ENCODE results near the gene TLX3.

The TLX3 gene

DNA sequence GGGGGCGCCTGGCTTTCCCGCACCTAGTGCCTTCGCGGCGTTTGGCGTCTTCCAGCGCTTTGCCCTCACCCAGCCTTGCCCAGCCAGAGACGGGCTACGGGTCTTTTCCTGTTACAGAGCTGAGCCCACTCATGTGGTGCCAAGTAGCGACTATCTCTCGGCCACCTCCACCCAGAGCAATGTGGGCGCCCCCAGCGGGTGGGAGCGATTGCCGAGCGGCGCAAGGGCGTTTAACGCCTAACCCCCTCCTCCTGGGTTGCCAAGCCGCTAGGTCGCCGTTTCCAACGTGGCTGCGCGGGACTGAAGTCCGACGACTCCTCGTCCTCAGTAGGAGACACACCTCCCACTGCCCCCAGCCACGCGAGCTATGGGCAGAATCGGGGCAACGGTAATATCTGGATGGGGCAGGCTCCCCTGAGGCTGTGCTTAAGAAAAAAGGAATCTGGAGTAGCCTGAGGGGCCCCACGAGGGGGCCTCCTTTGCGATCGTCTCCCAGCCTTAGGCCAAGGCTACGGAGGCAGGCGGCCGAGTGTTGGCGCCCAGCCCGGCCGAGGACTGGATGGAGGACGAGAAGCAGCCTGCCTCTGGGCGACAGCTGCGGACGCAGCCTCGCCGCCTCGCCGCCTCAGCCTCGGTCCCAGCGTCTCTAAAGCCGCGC is 5.8 kb downstream of the TLX3 start:
- DNase-seq (ENCODE audit: low spot score) = no peak
- TF ChIP-seq, protein P1, sequence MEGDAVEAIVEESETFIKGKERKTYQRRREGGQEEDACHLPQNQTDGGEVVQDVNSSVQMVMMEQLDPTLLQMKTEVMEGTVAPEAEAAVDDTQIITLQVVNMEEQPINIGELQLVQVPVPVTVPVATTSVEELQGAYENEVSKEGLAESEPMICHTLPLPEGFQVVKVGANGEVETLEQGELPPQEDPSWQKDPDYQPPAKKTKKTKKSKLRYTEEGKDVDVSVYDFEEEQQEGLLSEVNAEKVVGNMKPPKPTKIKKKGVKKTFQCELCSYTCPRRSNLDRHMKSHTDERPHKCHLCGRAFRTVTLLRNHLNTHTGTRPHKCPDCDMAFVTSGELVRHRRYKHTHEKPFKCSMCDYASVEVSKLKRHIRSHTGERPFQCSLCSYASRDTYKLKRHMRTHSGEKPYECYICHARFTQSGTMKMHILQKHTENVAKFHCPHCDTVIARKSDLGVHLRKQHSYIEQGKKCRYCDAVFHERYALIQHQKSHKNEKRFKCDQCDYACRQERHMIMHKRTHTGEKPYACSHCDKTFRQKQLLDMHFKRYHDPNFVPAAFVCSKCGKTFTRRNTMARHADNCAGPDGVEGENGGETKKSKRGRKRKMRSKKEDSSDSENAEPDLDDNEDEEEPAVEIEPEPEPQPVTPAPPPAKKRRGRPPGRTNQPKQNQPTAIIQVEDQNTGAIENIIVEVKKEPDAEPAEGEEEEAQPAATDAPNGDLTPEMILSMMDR (IDR thresholded peaks at IDR 0.05; ENCODE audit: extremely low read depth, insufficient read depth, missing control alignments) = no peak
- in situ Hi-C loops (cut with MboI; ENCODE audit: low pct_unique_long_range_greater_than_20kb, low sequenced_read_pairs, unreplicated experiment) = loop anchor here (25.0 kb wide), 1 partner anchor 1922 kb away; the partner anchor contains the start of gene NKX2-5

DNA sequence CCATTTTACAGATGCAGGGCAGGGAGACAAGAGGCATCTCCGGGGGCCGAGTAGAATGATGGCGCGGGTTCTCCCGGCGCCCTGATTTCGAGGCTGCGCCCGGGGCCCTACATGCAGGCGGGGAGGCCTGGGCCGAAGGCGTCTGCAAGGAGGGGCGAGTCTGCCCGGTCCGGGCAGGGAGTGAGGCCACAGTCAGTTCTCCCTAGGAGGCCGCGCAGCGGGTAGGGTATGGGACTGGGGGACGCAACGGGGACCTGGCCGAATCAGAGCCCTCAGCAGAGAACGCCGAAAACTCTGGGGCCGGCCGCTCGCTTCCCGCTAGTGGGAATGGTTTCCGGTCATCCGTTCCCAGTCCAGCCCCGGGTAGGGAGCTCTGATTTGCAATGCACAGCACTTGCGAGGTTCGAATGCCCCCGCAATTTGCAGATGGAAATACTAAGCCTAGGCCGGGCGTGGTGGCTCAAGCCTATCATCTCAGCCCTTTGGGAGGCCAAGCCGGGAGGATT is 6.4 kb downstream of the TLX3 start:
- in situ Hi-C loops (cut with MboI; ENCODE audit: low pct_unique_long_range_greater_than_20kb, low sequenced_read_pairs, unreplicated experiment) = loop anchor here (25.0 kb wide), 1 partner anchor 1922 kb away; the partner anchor contains the start of gene NKX2-5
- DNase-seq (ENCODE audit: low spot score) = no peak
- TF ChIP-seq, protein P1 (IDR thresholded peaks at IDR 0.05; ENCODE audit: extremely low read depth, insufficient read depth, missing control alignments) = no peak

DNA sequence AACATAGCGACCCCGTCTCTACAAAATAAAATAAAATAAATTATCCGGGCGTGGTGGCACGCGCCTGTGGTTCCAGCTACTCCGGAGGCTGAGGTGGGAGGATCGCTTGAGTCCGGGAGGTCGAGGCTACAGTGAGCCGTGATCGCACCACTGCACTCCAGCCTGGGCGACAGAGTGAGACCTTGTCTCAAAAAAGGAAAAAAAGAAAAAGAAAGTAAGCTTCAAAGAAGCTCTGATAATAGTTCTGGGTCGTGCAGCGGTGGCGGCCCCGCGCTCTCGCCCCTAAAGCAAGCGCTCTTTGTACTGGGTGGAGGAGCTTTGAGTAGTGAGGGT is 6.8 kb downstream of the TLX3 start:
- TF ChIP-seq, protein P1 (IDR thresholded peaks at IDR 0.05; ENCODE audit: extremely low read depth, insufficient read depth, missing control alignments) = no peak
- in situ Hi-C loops (cut with MboI; ENCODE audit: low pct_unique_long_range_greater_than_20kb, low sequenced_read_pairs, unreplicated experiment) = loop anchor here (25.0 kb wide), 1 partner anchor 1921 kb away; the partner anchor contains the start of gene NKX2-5
- no peak for DNase-seq (ENCODE audit: low spot score)

DNA sequence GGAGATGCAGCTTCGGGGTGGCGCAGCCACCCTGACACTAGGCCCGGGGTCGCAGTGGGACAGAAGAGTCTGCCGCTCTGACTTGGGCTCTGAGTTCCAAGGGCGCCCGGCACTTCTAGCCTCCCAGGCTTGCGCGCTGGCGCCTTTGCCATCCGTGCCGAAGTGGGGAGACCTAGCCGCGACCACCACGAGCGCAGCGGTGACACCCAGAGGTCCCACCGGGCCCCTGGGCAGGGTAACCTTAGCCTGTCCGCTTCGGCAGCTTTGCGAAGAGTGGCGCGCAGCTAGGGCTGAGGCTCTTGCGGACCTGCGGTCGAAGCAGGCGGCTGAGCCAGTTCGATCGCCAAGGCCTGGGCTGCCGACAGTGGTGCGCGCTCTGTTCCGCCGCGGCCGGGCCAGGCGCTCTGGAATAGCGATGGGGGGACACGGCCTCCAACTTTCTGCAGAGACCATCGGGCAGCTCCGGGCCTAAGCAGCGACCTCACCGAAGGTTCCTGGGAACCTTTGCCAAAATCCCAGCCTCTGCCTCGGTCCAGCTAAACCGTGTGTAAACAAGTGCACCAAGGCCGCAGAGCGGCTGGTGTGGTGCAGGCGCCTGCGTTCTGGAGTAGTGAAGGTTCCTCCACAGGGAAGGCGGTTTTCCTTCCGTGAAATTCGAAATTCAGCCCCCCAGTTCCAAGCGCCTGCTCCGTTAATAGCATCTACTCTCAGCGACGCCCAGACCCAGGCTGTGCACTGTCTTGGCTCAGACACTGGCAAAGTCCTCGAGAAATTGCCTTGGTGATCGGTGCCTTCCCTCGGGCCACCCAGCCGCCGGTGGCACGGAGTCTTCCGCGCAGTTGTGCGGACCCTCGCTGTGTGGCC is 7.4 kb downstream of the TLX3 start:
- in situ Hi-C loops (cut with MboI; ENCODE audit: low pct_unique_long_range_greater_than_20kb, low sequenced_read_pairs, unreplicated experiment) = loop anchor here (25.0 kb wide), 1 partner anchor 1921 kb away; the partner anchor contains the start of gene NKX2-5
- TF ChIP-seq, protein P1 (IDR thresholded peaks at IDR 0.05; ENCODE audit: extremely low read depth, insufficient read depth, missing control alignments) = no peak
- DNase-seq (ENCODE audit: low spot score) = no peak

DNA sequence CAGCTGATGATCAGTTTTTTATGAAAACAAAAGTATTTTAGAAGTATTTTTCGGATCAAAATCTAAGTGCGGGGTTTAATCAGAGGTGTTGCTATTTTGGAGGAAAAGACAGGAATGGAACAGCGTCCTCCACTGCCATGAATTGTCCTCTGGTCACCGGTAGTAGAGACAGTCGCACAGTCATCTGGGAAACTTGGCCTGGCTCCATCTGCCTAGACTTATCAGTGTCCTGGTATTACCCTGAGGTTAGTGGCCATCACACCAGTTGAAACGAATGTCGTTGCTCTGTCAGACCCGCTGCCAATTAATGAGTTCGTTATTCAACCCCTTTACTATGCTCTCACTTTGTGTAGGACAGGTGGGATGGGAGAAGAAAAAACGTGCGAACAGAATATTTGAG is 8.2 kb downstream of the TLX3 start:
- TF ChIP-seq, protein P1 (IDR thresholded peaks at IDR 0.05; ENCODE audit: extremely low read depth, insufficient read depth, missing control alignments) = no peak
- in situ Hi-C loops (cut with MboI; ENCODE audit: low pct_unique_long_range_greater_than_20kb, low sequenced_read_pairs, unreplicated experiment) = loop anchor here (25.0 kb wide), 1 partner anchor 1920 kb away; the partner anchor contains the start of gene NKX2-5
- no peak for DNase-seq (ENCODE audit: low spot score)

DNA sequence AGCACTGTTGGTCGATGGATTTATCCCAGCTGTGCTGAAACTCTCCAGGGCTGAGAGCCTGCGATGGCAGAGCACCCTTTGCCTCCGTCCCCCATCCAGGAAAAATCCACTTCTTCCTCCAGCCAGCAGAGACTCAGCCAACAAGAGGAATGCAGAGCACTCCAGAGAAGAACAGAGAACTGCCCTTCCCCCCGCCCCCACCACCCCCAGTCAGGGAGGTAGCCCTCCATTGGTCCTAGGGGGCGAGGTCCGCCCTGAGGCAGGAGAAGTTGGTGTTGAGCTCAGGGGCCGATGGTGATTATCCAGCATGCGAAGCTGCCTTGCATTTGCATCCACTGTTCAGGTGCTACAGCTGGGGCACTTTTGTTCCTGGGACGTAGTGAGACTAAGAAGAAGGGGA is 9.0 kb downstream of the TLX3 start:
- TF ChIP-seq, protein P1 (IDR thresholded peaks at IDR 0.05; ENCODE audit: extremely low read depth, insufficient read depth, missing control alignments) = no peak
- in situ Hi-C loops (cut with MboI; ENCODE audit: low pct_unique_long_range_greater_than_20kb, low sequenced_read_pairs, unreplicated experiment) = loop anchor here (25.0 kb wide), 1 partner anchor 1919 kb away; the partner anchor contains the start of gene NKX2-5
- no peak for DNase-seq (ENCODE audit: low spot score)

Data from GM13977 (cell line).